Smooth muscle cell (in vitro differentiated cells): ENCODE data around the gene HERC3. TPM values are rescaled to one million over a fixed set of nuclear protein-coding genes. Genes with fewer than 3 reads are reported as not detected.

Experiments used
- DNase-seq: peaks from one replicate; lab custom pipeline; 2025; ENCODE audit not compliant: unreplicated experiment; lab: John Stamatoyannopoulos, UW
- H2AFZ ChIP-seq: fragments of 200-600 bp; sonication (generic); 2 replicates; pipeline ENCODE4 v1.6.0; 2016; ENCODE audit warnings: antibody characterized with exemption, low read depth, mild to moderate bottlenecking
- H3F3A ChIP-seq: fragments of 200-600 bp; sonication (generic); 2 replicates; pipeline ENCODE4 v1.6.0; 2017; ENCODE audit warnings: antibody characterized with exemption, low read depth
- H3K27ac ChIP-seq: fragments of 200-600 bp; sonication (generic); 2 replicates; pipeline ENCODE4 v1.5.1; 2016; ENCODE audit warnings: low read depth, mild to moderate bottlenecking
- H3K27me3 ChIP-seq: fragments of 200-600 bp; sonication (generic); 2 replicates; pipeline ENCODE4 v1.6.1; 2016; ENCODE audit warnings: low read depth, mild to moderate bottlenecking
- H3K36me3 ChIP-seq: fragments of 200-600 bp; sonication (generic); 2 replicates; pipeline ENCODE4 v1.5.1; 2016; ENCODE audit warnings: low read depth
- H3K4me1 ChIP-seq: fragments of 200-600 bp; sonication (generic); 2 replicates; pipeline ENCODE4 v1.5.1; 2016; ENCODE audit warnings: low read depth
- H3K4me2 ChIP-seq: fragments of 200-600 bp; sonication (generic); 2 replicates; pipeline ENCODE4 v1.6.0; 2016; ENCODE audit warnings: mild to moderate bottlenecking
- H3K4me3 ChIP-seq: fragments of 200-600 bp; sonication (generic); 2 replicates; pipeline ENCODE4 v1.5.1; 2016; ENCODE audit warnings: mild to moderate bottlenecking
- H3K79me2 ChIP-seq: fragments of 200-600 bp; sonication (generic); 2 replicates; pipeline ENCODE4 v1.6.0; 2016; ENCODE audit warnings: low read depth, mild to moderate bottlenecking
- H3K9ac ChIP-seq: fragments of 200-600 bp; sonication (generic); 2 replicates; pipeline ENCODE4 v1.6.0; 2016; ENCODE audit warnings: low read depth
- H3K9me3 ChIP-seq: fragments of 200-600 bp; sonication (generic); replicated peaks from 2 replicates; pipeline ENCODE4 v1.5.1; 2016; ENCODE audit warnings: low read depth
- H4K20me1 ChIP-seq: fragments of 200-600 bp; sonication (generic); 2 replicates; pipeline ENCODE4 v1.6.0; 2016; ENCODE audit warnings: low read depth
- CTCF ChIP-seq: fragments of 200-600 bp; sonication (generic); IDR thresholded peaks from 2 replicates; pipeline ENCODE4 v1.5.1; 2017; ENCODE audit warnings: borderline replicate concordance, mild to moderate bottlenecking, antibody characterized with exemption; ENCODE audit not compliant: insufficient read depth, poor library complexity, severe bottlenecking
- WGBS: methylation state at CpG from one replicate; pipeline ENCODE4 v1.1.7; 2016; ENCODE audit warnings: low lambda C conversion rate; 5-methylcytosine and 5-hydroxymethylcytosine counted together
- polyA plus RNA-seq: library from polyadenylated mRNA; unstranded; fragments of >200 nt; fragmentation: Nextera tagmentation; extraction: Ambion mirVana; gene quantifications from 2 replicates; pipeline ENCODE4 v1.2.1, GENCODE V29; 2016
- total RNA-seq: library from RNA; depleted of rRNA; stranded (reverse); fragments of >200 nt; gene quantifications from 2 replicates; pipeline ENCODE4 v1.2.3, GENCODE V29; 2014

The HERC3 gene
- total and polyA plus RNA-seq, 2 experiments from 2014 or later, result 14.5 to 20.2 TPM

DNA sequence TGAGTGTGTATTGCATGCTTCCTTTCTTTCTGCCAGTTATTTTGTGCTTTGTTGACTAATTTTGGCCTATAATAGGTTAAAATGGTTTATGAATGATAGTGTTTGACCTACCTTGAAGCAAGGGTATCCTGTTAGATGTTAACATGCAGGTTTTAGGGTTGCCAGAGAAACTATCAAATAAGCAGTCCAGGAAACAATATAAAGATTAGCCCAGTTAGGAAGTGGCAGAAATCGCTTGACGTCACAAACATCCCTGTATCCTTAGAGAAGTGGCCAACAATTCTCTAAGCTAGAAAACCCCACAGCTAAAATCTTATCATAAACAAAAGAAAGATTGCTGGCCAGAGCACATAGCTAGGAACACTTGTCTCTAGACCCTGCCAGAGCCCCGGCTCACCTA is 101.5 kb downstream of the HERC3 start:
- Histone ChIP-seq H3K4me3 (no peak overlapping the region), H3K27me3 (no peaks in the 10 kb centered on the region), H2AFZ (no peak overlapping the region), H3K27ac (no peak overlapping the region), H3F3A (no peaks in the 10 kb centered on the region), H3K9ac (no peak overlapping the region), H3K79me2 (no peaks in the 10 kb centered on the region), H3K4me1 (peaks cover 5% of the 10 kb centered on the region), H3K4me2 (no peak overlapping the region), H4K20me1 (no peaks in the 10 kb centered on the region), H3K9me3 (no peaks in the 10 kb centered on the region), H3K36me3 (no peaks in the 10 kb centered on the region)
- 88% methylated on average over 3 of the region's 3 CpGs for WGBS
- DNase-seq, result no peak
- TF ChIP-seq CTCF, result no peak

GRCh38 chr4:88696630-88697029 is 104.3 kb downstream of the HERC3 start:
- Histone ChIP-seq H3F3A (no peaks in the 10 kb centered on the region), H3K4me2 (peak overlapping the region; percentile 84), H2AFZ (peak overlapping the region; percentile 76), H3K79me2 (no peaks in the 10 kb centered on the region), H3K27me3 (no peaks in the 10 kb centered on the region), H3K9ac (no peak overlapping the region), H3K36me3 (no peaks in the 10 kb centered on the region), H3K4me3 (peak overlapping the region; percentile 71), H3K9me3 (no peaks in the 10 kb centered on the region), H3K4me1 (peaks cover 5% of the 10 kb centered on the region), H3K27ac (no peak overlapping the region), H4K20me1 (no peaks in the 10 kb centered on the region)
- DNase-seq, result no peak
- no peak for TF ChIP-seq CTCF
- 77% methylated on average over 7 of the region's 7 CpGs for WGBS

DNA sequence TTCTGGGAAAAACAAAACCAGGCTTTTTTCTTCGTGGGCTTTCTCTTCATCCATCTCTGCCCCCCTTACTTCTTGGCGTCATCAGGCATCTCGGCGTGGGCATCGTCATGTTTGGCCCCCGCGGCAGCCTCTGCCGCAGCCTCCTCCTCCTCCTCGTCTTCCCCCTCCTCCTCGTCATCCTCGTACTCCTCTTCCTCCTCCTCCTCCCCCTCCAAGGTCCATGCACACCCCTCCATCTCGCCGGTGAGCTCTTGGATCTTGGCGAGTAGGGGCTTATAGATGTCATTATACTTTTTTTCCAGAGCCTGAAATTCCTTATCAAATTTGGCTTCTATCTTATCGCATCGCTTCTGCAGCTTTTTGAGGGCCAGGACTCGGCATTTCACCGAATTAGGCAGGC is 104.9 kb downstream of the HERC3 start:
- Histone ChIP-seq H3K27ac (no peak overlapping the region), H3K36me3 (no peaks in the 10 kb centered on the region), H3K9me3 (no peaks in the 10 kb centered on the region), H3K4me3 (peak overlapping the region; percentile 71), H2AFZ (peak overlapping the region; percentile 76), H4K20me1 (no peaks in the 10 kb centered on the region), H3F3A (no peaks in the 10 kb centered on the region), H3K27me3 (no peaks in the 10 kb centered on the region), H3K4me2 (peak overlapping the region; percentile 84), H3K9ac (peak overlapping the region; percentile 42), H3K4me1 (peaks cover 5% of the 10 kb centered on the region), H3K79me2 (no peaks in the 10 kb centered on the region)
- 41% methylated on average over 18 of the region's 18 CpGs for WGBS
- DNase-seq, result no peak
- no peak for TF ChIP-seq CTCF

DNA sequence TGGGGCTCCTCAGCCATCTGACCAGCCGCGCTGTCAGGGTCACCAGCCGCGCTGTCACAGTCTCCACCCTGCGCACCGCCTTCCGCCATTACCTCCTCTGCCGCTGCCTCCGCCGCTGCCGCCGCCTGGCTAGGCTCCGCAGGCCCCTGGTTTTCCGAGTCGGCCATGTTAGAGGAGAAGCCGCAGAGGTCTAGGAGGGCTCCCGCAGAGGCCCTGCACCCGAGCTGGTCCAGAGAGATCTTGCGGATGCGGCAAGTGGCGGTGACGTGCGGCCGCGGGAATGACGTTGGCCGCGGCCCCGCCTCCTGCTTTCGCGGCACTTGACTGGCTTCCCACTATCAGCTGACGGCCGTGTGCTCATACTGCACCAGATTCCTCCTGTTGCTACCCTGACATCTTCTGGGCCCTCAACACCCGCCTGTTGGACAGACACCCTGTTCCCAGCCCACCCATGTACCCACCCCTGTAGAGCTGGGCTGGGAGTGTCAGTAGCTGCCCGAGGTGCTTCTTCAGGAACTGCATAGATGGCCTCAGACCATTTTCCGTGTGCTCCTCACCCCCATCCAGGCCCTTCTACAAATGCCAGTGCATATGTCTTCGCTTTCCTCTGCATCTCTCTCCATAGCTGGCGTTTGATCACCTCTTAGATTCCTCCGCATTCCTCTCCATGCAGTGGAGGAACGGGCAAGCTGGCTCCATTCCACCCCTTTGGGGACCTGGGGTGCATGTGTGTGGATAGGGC is 105.5 kb downstream of the HERC3 start, which contains the start of gene NAP1L5:
TSS of gene NAP1L5 (minus strand) at position 242 of the 742 bp plus-strand sequence. CDS start at position 167, 75 bp downstream.
- 55% methylated on average over 40 of the region's 40 CpGs for WGBS
- Histone ChIP-seq H3K4me2 (peak within 1 kb of the TSS; percentile 84), H3K4me3 (peak within 1 kb of the TSS; percentile 71), H3K27ac (no peak within 1 kb of the TSS), H3K27me3 (no peaks in the 10 kb centered on the region), H3K79me2 (no peaks in the 10 kb centered on the region), H3F3A (no peaks in the 10 kb centered on the region), H3K9ac (peak within 1 kb of the TSS; percentile 42), H3K36me3 (no peaks in the 10 kb centered on the region), H3K9me3 (no peaks in the 10 kb centered on the region), H4K20me1 (no peaks in the 10 kb centered on the region), H3K4me1 (peaks cover 5% of the 10 kb centered on the region), H2AFZ (peak within 1 kb of the TSS; percentile 76)
- no peak for TF ChIP-seq CTCF
- no peak for DNase-seq
